SK-N-SH (cell line): Measurements from ENCODE around the gene ITFG1. TPM values are rescaled to one million over a fixed set of nuclear protein-coding genes. Genes with fewer than 3 reads are reported as not detected.

Experiments
- CTCF ChIA-PET: fragments of 300-600, 350-600 bp; formaldehyde crosslinking; extraction: SDS; loops from one replicate; lab custom pipeline; 2021; lab: Yijun Ruan, JAX
- POLR2A ChIA-PET: fragments of 350-600 bp; sonication (Branson Sonifier 250); formaldehyde crosslinking; extraction: SDS; loops from one replicate; lab custom pipeline; 2020; ENCODE audit warnings: antibody characterized with exemption, inconsistent platforms; lab: Yijun Ruan, JAX
- DNase-seq: peaks from one replicate; pipeline ENCODE4 v3.0.0; 2012
- H2AFZ ChIP-seq: fragments of 200-600 bp; sonication (generic); 2 replicates; pipeline ENCODE4 v1.8.1; 2016; ENCODE audit warnings: antibody characterized with exemption, mild to moderate bottlenecking, low read depth
- H3F3A ChIP-seq: fragments of 200-600 bp; sonication (generic); replicated peaks from 2 replicates; pipeline ENCODE3; 2016; ENCODE audit warnings: antibody characterized with exemption, mild to moderate bottlenecking; ENCODE audit not compliant: insufficient read depth
- H3K27ac ChIP-seq, 2 experiments: fragments of 200-500 bp in 1 of 2; fragments of 200-600 bp in 1 of 2; sonication (Bioruptor generic) in 1 of 2; sonication (generic), shearing (Covaris generic) in 1 of 2; 2 replicates each; pipeline versions ENCODE4 v1.5.1 to v1.6.1; 2014 to 2016; ENCODE audit warnings: low read depth in 2 of 2, inconsistent platforms in 1 of 2, low read length in 1 of 2, mild to moderate bottlenecking in 1 of 2, mixed read lengths in 1 of 2
- H3K27me3 ChIP-seq: fragments of 200-600 bp; sonication (generic), shearing (Covaris generic); 2 replicates; pipeline ENCODE4 v1.6.1; 2016; ENCODE audit warnings: mixed run types; ENCODE audit not compliant: insufficient read depth
- H3K36me3 ChIP-seq, 2 experiments: fragments of 200-500 bp in 1 of 2; fragments of 200-600 bp in 1 of 2; sonication (Bioruptor generic) in 1 of 2; sonication (generic) in 1 of 2; replicated peaks in 1 of 2; 2 replicates each; pipeline versions ENCODE3 to v1.5.1; 2014 to 2016; ENCODE audit warnings: low read length in 1 of 2, mild to moderate bottlenecking in 1 of 2; ENCODE audit not compliant: insufficient read depth in 2 of 2, control insufficient read depth in 1 of 2
- H3K4me1 ChIP-seq, 2 experiments: fragments of 200-500 bp in 1 of 2; fragments of 200-600 bp in 1 of 2; sonication (Bioruptor generic) in 1 of 2; sonication (generic), shearing (Covaris generic) in 1 of 2; 2 replicates each; pipeline versions ENCODE4 v1.5.1 to v1.6.1; 2014 to 2016; ENCODE audit warnings: low read depth in 1 of 2, low read length in 1 of 2, mixed run types in 1 of 2; ENCODE audit not compliant: insufficient read depth in 2 of 2, control insufficient read depth in 1 of 2
- H3K4me2 ChIP-seq: fragments of 200-600 bp; sonication (generic), shearing (Covaris generic); 2 replicates; pipeline ENCODE4 v1.6.1; 2017; ENCODE audit warnings: mixed run types
- H3K4me3 ChIP-seq, 2 experiments: fragments of 200-500 bp in 1 of 2; fragments of 200-600 bp in 1 of 2; sonication (Bioruptor generic) in 1 of 2; sonication (generic), shearing (Covaris generic) in 1 of 2; 2 replicates each; pipeline versions ENCODE4 v1.5.1 to v1.8.1; 2014 to 2016; ENCODE audit warnings: low read depth in 2 of 2, inconsistent platforms in 1 of 2, low read length in 1 of 2, mild to moderate bottlenecking in 1 of 2, mixed read lengths in 1 of 2, moderate library complexity in 1 of 2
- H3K79me2 ChIP-seq: fragments of 200-600 bp; sonication (generic); 2 replicates; pipeline ENCODE4 v1.8.1; 2017; ENCODE audit warnings: mild to moderate bottlenecking; ENCODE audit not compliant: insufficient read depth
- H3K9ac ChIP-seq: fragments of 200-600 bp; sonication (generic); 2 replicates; pipeline ENCODE4 v1.6.1; 2017; ENCODE audit warnings: mixed run types
- H3K9me2 ChIP-seq: fragments of 200-600 bp; sonication (generic); 2 replicates; pipeline ENCODE4 v1.6.1; 2017; ENCODE audit warnings: mixed run types
- H3K9me3 ChIP-seq: fragments of 200-600 bp; sonication (generic); 2 replicates; pipeline ENCODE4 v1.6.1; 2017; ENCODE audit warnings: mixed run types, mild to moderate bottlenecking, moderate library complexity
- H4K20me1 ChIP-seq: fragments of 200-600 bp; sonication (generic); 2 replicates; pipeline ENCODE4 v1.6.1; 2017; ENCODE audit warnings: mild to moderate bottlenecking, mixed run types; ENCODE audit not compliant: insufficient read depth
- ELF1 ChIP-seq: IDR thresholded peaks from 2 replicates; pipeline ENCODE4 v1.4.0; 2012
- EZH2phosphoT487 ChIP-seq: fragments of 200-600 bp; sonication (generic); IDR thresholded peaks from 2 replicates; pipeline ENCODE4 v1.6.1; 2017; ENCODE audit warnings: low read depth, mixed run types, mild to moderate bottlenecking, antibody characterized with exemption, moderate library complexity, borderline replicate concordance
- FOXM1 ChIP-seq: IDR thresholded peaks from 2 replicates; pipeline ENCODE4 v1.4.0; 2012; ENCODE audit warnings: low read depth, mild to moderate bottlenecking
- GABPA ChIP-seq: IDR thresholded peaks from 2 replicates; pipeline ENCODE4 v1.4.0; 2012; ENCODE audit warnings: low read depth, mild to moderate bottlenecking
- JUND ChIP-seq: IDR thresholded peaks from 2 replicates; pipeline ENCODE4 v1.4.0; 2012
- NFIC ChIP-seq: IDR thresholded peaks from 2 replicates; pipeline ENCODE4 v1.4.0; 2012; ENCODE audit warnings: borderline replicate concordance
- NRF1 ChIP-seq: IDR thresholded peaks from 2 replicates; pipeline ENCODE4 v1.6.1; 2012; ENCODE audit warnings: low read depth, mild to moderate bottlenecking, low read length
- RFX5 ChIP-seq: IDR thresholded peaks from 2 replicates; pipeline ENCODE4 v1.6.1; 2012; ENCODE audit warnings: mild to moderate bottlenecking, improper control_type of control experiment, low read length
- RXRA ChIP-seq: IDR thresholded peaks from 2 replicates; pipeline ENCODE4 v1.4.0; 2012; ENCODE audit warnings: low read depth, mild to moderate bottlenecking, borderline replicate concordance
- USF2 ChIP-seq: fragments of 150-350 bp; IDR thresholded peaks from 2 replicates; pipeline ENCODE4 v1.6.1; 2017; ENCODE audit warnings: antibody characterized with exemption, low read length, low read depth, borderline replicate concordance
- YY1 ChIP-seq: IDR thresholded peaks from 2 replicates; pipeline ENCODE4 v1.4.0; 2012; ENCODE audit warnings: low read depth, mild to moderate bottlenecking
- WGBS: methylation state at CpG from one replicate; pipeline ENCODE4 v1.1.6; 2017; ENCODE audit warnings: low lambda C conversion rate; 5-methylcytosine and 5-hydroxymethylcytosine counted together
- polyA plus RNA-seq, 3 experiments: library from polyadenylated mRNA; depleted of rRNA; stranded (reverse); fragments of >200 nt; gene quantifications; 2 replicates each; pipeline ENCODE4 v1.2.3, GENCODE V29; 2012
- TF ChIP-seq, protein P1 (sequence below): IDR thresholded peaks from 2 replicates; pipeline ENCODE4 v1.6.1; 2012; ENCODE audit warnings: mild to moderate bottlenecking, low read depth, low read length, moderate library complexity
- TF ChIP-seq, protein P2 (sequence below): IDR thresholded peaks from 2 replicates; pipeline ENCODE4 v1.4.0; 2012; ENCODE audit warnings: low read depth
- TF ChIP-seq, protein P3 (sequence below): fragments of 200-600 bp; sonication (generic); IDR thresholded peaks from 2 replicates; pipeline ENCODE4 v1.6.1; 2017; ENCODE audit warnings: antibody characterized with exemption, mild to moderate bottlenecking, moderate library complexity

The ITFG1 gene
- polyA plus RNA-seq, 1 of the 3 experiments (the other 2 are of a cell fraction), result 48.6 TPM

- no peaks in the 10 kb centered on the region for H3K79me2 ChIP-seq
- no peak overlapping the region for H3K9ac ChIP-seq
- no peak overlapping the region for H3K27ac ChIP-seq
- no peak for TF ChIP-seq YY1
- TF ChIP-seq EZH2phosphoT487, result no peak
- no peak for TF ChIP-seq ELF1
- TF ChIP-seq NFIC, result no peak
- TF ChIP-seq JUND, result no peak
- WGBS, result 95% methylated on average over 2 of the region's 2 CpGs
- no peak for DNase-seq
- ChIA-PET POLR2A (no interaction called here), CTCF (interaction anchor here (0.6 to 1.0 kb wide), 2 partner anchors 8 to 161 kb away, joined by 4 read pairs; no protein-coding TSS in a partner anchor)
- no peaks in the 10 kb centered on the region for H3K9me2 ChIP-seq
- H2AFZ ChIP-seq, result no peak overlapping the region
- H3K27me3 ChIP-seq, result no peaks in the 10 kb centered on the region
- H3K4me2 ChIP-seq, result no peak overlapping the region
- no peak overlapping the region for H3K4me3 ChIP-seq
- H3K9me3 ChIP-seq, result no peaks in the 10 kb centered on the region
- no peaks in the 10 kb centered on the region; a peak in 1 of 4 replicates for H3K4me1 ChIP-seq
- H3K36me3 ChIP-seq, result no peaks in the 10 kb centered on the region
- H4K20me1 ChIP-seq, result no peaks in the 10 kb centered on the region
- no peaks in the 10 kb centered on the region for H3F3A ChIP-seq
Measured at GRCh38 chr16:47198180-47198575, 262.7 kb downstream of the ITFG1 start.

DNA sequence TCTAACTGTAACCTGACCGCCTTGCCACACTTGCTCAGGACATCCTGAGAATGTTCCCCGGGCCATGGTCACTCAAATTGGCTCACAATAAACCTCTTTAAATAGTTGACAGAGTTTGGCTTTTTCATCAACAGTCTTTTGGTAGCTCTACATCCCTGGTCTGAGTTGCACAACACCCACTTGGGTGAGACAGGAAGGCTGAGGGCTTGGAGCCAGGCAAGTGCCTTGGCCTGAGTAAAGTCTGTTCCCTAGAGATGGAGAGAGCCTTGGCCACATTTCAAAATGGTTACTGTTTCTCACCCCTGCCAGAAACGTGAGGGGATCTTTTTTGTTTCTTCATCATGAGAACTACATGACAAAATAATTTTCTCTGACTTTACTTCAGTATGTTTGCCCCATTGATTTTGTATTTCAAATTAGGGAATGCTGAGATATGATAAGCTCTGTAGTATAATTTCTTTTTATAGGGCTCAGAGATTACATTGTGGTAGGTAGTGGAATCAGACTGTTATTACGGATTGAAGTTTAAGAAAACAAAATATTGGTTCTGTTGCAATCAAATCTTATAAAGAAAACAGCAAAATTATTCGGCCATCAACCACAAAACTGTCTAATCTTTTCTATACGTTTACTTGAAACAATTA is 263.2 kb downstream of the ITFG1 start:
- H3K27me3 ChIP-seq, result no peaks in the 10 kb centered on the region
- no peaks in the 10 kb centered on the region for H3K9me3 ChIP-seq
- no peaks in the 10 kb centered on the region for H3F3A ChIP-seq
- TF ChIP-seq, protein P1, sequence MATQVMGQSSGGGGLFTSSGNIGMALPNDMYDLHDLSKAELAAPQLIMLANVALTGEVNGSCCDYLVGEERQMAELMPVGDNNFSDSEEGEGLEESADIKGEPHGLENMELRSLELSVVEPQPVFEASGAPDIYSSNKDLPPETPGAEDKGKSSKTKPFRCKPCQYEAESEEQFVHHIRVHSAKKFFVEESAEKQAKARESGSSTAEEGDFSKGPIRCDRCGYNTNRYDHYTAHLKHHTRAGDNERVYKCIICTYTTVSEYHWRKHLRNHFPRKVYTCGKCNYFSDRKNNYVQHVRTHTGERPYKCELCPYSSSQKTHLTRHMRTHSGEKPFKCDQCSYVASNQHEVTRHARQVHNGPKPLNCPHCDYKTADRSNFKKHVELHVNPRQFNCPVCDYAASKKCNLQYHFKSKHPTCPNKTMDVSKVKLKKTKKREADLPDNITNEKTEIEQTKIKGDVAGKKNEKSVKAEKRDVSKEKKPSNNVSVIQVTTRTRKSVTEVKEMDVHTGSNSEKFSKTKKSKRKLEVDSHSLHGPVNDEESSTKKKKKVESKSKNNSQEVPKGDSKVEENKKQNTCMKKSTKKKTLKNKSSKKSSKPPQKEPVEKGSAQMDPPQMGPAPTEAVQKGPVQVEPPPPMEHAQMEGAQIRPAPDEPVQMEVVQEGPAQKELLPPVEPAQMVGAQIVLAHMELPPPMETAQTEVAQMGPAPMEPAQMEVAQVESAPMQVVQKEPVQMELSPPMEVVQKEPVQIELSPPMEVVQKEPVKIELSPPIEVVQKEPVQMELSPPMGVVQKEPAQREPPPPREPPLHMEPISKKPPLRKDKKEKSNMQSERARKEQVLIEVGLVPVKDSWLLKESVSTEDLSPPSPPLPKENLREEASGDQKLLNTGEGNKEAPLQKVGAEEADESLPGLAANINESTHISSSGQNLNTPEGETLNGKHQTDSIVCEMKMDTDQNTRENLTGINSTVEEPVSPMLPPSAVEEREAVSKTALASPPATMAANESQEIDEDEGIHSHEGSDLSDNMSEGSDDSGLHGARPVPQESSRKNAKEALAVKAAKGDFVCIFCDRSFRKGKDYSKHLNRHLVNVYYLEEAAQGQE, result no peak
- no peak for TF ChIP-seq RFX5
- TF ChIP-seq, protein P2, sequence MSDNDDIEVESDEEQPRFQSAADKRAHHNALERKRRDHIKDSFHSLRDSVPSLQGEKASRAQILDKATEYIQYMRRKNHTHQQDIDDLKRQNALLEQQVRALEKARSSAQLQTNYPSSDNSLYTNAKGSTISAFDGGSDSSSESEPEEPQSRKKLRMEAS, result no peak
- no peak for TF ChIP-seq USF2
- TF ChIP-seq, protein P3, sequence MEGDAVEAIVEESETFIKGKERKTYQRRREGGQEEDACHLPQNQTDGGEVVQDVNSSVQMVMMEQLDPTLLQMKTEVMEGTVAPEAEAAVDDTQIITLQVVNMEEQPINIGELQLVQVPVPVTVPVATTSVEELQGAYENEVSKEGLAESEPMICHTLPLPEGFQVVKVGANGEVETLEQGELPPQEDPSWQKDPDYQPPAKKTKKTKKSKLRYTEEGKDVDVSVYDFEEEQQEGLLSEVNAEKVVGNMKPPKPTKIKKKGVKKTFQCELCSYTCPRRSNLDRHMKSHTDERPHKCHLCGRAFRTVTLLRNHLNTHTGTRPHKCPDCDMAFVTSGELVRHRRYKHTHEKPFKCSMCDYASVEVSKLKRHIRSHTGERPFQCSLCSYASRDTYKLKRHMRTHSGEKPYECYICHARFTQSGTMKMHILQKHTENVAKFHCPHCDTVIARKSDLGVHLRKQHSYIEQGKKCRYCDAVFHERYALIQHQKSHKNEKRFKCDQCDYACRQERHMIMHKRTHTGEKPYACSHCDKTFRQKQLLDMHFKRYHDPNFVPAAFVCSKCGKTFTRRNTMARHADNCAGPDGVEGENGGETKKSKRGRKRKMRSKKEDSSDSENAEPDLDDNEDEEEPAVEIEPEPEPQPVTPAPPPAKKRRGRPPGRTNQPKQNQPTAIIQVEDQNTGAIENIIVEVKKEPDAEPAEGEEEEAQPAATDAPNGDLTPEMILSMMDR, result no peak
- TF ChIP-seq FOXM1, result no peak
- no peak for TF ChIP-seq GABPA
- TF ChIP-seq RXRA, result no peak
- TF ChIP-seq NRF1, result no peak
- TF ChIP-seq NFIC, result no peak
- H3K4me2 ChIP-seq, result no peak overlapping the region
- H3K9ac ChIP-seq, result no peak overlapping the region
- no peak overlapping the region for H3K4me3 ChIP-seq
- no peaks in the 10 kb centered on the region; a peak in 1 of 4 replicates for H3K4me1 ChIP-seq
- ChIA-PET CTCF (no interaction called here), POLR2A (no interaction called here)
- WGBS, result 94% methylated on average over 6 of the region's 6 CpGs
- no peak overlapping the region for H2AFZ ChIP-seq
- no peaks in the 10 kb centered on the region for H3K79me2 ChIP-seq
- DNase-seq, result no peak
- H3K36me3 ChIP-seq, result no peaks in the 10 kb centered on the region
- no peaks in the 10 kb centered on the region for H4K20me1 ChIP-seq
- no peak overlapping the region for H3K27ac ChIP-seq
- H3K9me2 ChIP-seq, result no peaks in the 10 kb centered on the region
